GM19239 (cell line): ENCODE results near the gene AGTRAP.

Source experiments
- DNase-seq: peaks from one replicate; pipeline ENCODE4 v3.0.0; 2011; ENCODE audit warnings: low spot score; ENCODE audit not compliant: insufficient read length
- FAIRE-seq: peaks from 2 replicates; lab custom pipeline; 2011; peaks lifted over from hg19 to GRCh38; lab: Jason Lieb, UNC

Gene AGTRAP

GRCh38 chr1:11792106-11792505 is 56.2 kb downstream of the AGTRAP start:
- FAIRE-seq = no peak
- no peak for DNase-seq

- FAIRE-seq (no peak), DNase-seq (no peak)
These were observed 57.9 kb downstream of the AGTRAP start for GRCh38 chr1:11793819-11794218.

GRCh38 chr1:11794446-11795237 is 58.7 kb downstream of the AGTRAP start:
- no peak for DNase-seq
- FAIRE-seq = no peak

- DNase-seq = no peak
These were observed 59.4 kb downstream of the AGTRAP start for GRCh38 chr1:11795238-11795890.

GRCh38 chr1:11796036-11796828 is 60.3 kb downstream of the AGTRAP start:
- no peak for DNase-seq
- no peak for FAIRE-seq

More at GRCh38 chr1:11795238-11795890, 59.4 kb downstream of the AGTRAP start:
- FAIRE-seq = no peak

- no peak for DNase-seq
- no peak for FAIRE-seq
These were observed 61.7 kb downstream of the AGTRAP start for GRCh38 chr1:11797525-11798216.

GRCh38 chr1:11799099-11799498 is 63.2 kb downstream of the AGTRAP start:
- DNase-seq = no peak
- no peak for FAIRE-seq

GRCh38 chr1:11799896-11800295 is 64.0 kb downstream of the AGTRAP start:
- FAIRE-seq = no peak

GRCh38 chr1:11800391-11800755 is 64.4 kb downstream of the AGTRAP start:
- FAIRE-seq = no peak
- DNase-seq = no peak

More at GRCh38 chr1:11799896-11800295, 64.0 kb downstream of the AGTRAP start:
- no peak for DNase-seq
